ENCODE measurements around the gene SLC25A39.

DNA sequence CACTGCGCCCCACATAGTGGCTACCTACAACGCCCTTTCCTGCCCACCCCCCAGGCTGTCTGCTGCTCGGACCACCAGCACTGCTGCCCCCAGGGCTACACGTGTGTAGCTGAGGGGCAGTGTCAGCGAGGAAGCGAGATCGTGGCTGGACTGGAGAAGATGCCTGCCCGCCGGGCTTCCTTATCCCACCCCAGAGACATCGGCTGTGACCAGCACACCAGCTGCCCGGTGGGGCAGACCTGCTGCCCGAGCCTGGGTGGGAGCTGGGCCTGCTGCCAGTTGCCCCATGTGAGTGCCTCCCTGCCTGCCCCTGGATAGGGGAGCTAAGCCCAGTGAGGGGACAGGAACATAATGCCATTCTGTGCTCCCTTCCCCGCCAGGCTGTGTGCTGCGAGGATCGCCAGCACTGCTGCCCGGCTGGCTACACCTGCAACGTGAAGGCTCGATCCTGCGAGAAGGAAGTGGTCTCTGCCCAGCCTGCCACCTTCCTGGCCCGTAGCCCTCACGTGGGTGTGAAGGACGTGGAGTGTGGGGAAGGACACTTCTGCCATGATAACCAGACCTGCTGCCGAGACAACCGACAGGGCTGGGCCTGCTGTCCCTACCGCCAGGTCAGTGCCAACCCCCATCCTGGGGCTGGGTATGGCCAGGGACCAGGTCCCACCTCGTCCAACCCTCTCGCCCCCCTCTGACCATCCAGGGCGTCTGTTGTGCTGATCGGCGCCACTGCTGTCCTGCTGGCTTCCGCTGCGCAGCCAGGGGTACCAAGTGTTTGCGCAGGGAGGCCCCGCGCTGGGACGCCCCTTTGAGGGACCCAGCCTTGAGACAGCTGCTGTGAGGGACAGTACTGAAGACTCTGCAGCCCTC lies 27.6 kb upstream of the SLC25A39 start:
- TF ChIP-seq, protein P1, sequence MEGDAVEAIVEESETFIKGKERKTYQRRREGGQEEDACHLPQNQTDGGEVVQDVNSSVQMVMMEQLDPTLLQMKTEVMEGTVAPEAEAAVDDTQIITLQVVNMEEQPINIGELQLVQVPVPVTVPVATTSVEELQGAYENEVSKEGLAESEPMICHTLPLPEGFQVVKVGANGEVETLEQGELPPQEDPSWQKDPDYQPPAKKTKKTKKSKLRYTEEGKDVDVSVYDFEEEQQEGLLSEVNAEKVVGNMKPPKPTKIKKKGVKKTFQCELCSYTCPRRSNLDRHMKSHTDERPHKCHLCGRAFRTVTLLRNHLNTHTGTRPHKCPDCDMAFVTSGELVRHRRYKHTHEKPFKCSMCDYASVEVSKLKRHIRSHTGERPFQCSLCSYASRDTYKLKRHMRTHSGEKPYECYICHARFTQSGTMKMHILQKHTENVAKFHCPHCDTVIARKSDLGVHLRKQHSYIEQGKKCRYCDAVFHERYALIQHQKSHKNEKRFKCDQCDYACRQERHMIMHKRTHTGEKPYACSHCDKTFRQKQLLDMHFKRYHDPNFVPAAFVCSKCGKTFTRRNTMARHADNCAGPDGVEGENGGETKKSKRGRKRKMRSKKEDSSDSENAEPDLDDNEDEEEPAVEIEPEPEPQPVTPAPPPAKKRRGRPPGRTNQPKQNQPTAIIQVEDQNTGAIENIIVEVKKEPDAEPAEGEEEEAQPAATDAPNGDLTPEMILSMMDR (IDR thresholded peaks at IDR 0.05): no peak
- TF ChIP-seq POLR2AphosphoS5 (IDR thresholded peaks at IDR 0.05): no peak
